Body of pancreas (tissue), 4 donors: ENCODE measurements around the gene BACH2.

Source experiments
- CTCF ChIP-seq, 7 experiments: fragments of 450-650 bp in 4 of 7; fragments of 200-600 bp in 3 of 7; sonication (generic) in 3 of 7; IDR thresholded peaks; one replicate each; pipeline ENCODE4 v1.5.1; 2016 to 2019; ENCODE audit warnings: antibody characterized with exemption in 7 of 7
- POLR2A ChIP-seq, 3 donors: fragments of 450-650 bp; IDR thresholded peaks; one replicate each; pipeline ENCODE4 v1.6.1; 2016; ENCODE audit warnings: antibody characterized with exemption in 3 of 3, mild to moderate bottlenecking in 2 of 3

- TF ChIP-seq CTCF (IDR thresholded peaks at IDR 0.05) (no peak), POLR2A (IDR thresholded peaks at IDR 0.05) (no peak)
These were observed 47.2 kb downstream of the BACH2 start for GRCh38 chr6:90249458-90249857.
